CMK (cell line): Measurements from ENCODE around the gene CARMIL1.
A peak's percentile ranks its signal among the peaks of the same experiment; 100 is the strongest.

Source experiments
- DNase-seq: peaks from one replicate; pipeline ENCODE4 v3.0.0-alpha.2; 2010; ENCODE audit warnings: low read depth

Gene CARMIL1

DNA sequence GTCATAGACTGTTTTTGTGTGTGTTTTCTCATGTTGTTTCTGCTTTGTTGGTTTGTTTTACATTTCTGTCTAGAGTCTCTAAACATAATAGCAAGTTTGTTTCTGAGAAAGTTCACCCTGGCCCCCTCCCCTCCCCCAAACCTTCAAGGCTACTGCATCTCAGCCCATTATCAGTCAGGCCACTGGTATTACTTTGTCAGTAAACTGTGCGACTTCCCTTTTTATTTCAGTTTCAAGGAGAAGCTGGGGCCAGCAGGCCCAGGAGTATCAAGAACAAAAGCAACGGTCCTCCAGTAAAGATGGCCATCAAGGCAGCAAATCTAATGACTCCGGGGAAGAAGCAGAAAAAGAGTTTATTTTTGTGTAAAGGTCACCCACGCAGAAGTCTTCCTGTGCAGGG is 340.0 kb downstream of the CARMIL1 start:
- peak; percentile 49 for DNase-seq

DNA sequence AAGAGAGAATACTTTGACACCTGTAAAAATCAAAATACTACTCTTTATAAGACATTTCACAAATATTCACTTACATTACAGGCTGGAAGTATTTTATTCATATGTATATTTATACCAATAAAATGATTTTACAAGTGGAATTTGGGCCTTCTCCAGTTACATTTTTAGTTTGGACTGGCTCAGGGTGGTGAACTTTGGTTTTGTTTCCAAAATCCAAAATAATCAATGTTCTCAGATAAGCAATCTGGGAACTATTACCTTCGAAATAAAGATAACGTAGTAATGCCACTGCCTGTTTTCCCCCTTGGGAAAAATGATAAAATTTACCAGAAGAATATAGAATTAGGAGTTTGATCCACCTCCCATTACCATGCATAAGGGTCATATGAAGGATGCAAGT is 341.2 kb downstream of the CARMIL1 start:
- no peak for DNase-seq

DNA sequence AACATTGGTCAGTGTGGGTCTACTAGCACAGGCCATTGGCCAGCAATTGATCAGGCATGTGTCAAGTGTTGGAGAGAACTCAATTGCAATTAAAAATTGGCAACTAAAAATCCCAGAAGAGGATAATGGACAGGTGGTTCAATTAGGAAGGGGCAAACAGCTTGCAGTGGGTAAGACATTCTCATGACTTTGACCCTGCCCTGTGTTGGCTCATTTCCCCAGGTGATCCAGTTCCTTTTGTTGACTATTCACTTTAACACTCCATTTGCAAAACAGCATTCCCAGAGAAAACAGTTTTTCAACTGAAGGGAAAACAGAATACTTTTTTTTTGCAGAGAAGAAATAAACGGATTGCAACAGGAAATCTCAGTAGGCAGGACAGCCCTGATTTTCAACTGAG is 343.9 kb downstream of the CARMIL1 start:
- DNase-seq: no peak

DNA sequence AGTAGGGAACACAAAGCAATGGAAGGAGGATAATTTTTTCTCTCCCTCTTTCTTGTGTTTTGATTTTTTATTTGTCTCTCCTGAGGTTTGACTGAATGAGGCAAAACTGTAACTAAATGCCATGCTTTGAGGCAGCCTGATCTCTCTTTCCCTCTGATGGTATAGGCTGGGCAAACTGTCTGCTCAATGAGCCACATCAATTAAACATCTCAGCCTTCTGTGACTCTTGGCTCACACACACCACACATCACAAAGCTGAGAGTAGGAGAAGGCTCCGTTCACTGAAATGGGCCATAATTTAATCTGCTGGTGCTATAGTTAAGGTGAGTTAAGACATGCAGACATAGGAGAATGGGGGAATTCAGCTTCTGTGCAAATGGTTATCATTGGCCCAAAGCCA is 344.7 kb downstream of the CARMIL1 start:
- no peak for DNase-seq

DNA sequence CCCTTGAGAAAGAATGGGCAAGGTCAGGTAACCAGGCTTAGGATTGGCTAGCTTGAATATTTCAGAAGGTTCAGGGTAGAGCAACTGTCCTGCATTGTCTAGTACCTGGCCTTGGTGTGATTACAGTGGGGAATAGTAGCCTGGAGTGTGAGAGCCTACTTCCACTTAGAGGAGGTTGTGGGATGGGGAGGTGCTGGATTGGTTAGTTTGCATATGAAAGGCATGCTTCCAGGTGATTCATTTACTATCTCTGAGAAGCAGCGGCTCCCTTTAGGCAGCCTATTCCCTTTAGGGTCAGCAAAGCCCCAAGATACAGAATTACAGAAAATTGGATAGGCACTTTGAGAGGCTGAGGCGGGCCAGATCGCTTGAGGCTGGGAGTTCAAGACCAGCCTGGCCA is 347.8 kb downstream of the CARMIL1 start:
- no peak for DNase-seq

DNA sequence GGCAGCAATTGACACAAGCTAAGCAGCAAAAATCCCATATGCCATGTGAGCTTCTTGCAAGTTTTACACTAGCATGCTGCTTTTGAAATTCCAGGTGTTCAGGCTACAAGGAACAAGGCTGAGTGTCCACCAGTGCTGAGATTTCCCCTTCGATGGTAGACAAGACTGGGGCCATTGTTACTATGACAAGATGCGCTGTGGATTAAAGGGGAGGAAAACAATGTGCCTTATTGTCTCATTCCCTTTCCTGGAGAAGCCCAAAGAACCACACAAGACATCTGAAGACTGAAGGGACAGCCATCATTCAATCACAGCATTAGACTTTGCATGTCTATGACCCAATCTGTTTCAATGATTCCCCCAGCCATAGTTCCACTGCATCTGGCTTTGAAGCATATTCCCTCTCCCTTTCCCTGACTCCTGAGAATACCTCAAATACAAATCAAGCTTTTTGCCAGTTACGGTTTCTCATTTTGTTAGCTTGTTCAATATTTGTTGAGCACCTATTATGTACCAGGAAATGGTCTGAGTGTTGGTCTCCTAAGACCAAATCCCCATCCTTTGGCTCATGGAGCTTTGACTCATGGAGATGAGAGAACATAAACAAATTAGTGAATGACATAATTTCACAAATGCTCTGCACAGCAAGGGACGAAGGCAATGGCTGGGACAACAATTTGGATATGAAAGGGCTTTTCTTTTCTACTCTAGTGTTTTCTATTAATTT is 349.5 kb downstream of the CARMIL1 start:
- DNase-seq: no peak

DNA sequence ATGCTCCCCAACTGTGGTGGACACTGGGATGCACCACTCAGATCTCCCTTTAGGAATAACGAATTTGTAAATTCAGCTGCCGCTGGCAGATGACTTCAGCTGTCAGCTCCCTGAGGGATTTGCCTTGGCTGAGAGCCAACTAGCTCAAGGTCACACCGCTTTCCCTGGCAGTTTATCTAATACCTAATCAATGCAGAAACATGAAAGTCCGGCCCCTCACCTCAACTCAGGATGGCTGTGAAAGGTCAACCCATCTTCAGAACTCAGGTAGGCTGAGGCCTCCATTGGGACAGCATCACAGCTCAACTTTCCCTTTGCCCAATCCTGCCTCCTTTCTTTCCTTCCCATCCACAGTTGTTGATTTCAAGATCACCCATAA is 350.0 kb downstream of the CARMIL1 start:
- DNase-seq: no peak

DNA sequence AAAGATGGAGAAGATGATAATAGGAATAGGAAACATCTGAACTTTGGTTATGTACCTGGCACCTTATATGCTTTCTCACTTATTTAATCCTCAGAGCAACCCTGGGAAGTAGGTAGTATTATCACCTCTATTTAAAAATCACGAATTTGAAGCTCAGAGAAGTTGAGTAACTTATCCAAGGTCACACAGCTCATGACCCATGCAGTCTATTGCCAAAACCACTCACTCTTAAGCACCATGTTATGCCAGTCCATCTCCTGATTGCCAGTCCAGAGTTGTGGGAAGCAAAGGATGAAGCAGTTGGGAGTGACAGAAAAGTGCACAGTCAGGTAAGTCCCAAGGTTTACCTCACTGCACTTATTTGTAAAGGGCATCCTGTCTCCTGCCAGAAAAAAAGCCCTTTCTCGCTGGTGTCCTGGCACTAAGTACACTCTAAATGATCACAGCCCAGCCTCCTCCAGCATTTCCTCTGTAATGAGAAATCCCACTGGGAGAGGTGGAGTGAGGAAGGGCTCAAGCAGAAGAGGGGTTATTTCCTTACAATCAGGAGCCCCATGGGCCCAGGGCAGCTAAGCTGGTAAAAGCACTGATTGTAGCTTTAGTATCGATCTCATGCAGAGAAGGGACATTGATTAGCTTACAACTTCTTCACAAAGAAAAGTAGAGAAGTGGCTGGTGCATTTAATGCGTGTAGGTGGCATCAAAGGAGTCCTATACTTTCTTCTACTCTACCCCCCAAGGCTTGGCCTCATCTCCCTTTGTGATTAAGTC is 351.5 kb downstream of the CARMIL1 start:
- DNase-seq: no peak

DNA sequence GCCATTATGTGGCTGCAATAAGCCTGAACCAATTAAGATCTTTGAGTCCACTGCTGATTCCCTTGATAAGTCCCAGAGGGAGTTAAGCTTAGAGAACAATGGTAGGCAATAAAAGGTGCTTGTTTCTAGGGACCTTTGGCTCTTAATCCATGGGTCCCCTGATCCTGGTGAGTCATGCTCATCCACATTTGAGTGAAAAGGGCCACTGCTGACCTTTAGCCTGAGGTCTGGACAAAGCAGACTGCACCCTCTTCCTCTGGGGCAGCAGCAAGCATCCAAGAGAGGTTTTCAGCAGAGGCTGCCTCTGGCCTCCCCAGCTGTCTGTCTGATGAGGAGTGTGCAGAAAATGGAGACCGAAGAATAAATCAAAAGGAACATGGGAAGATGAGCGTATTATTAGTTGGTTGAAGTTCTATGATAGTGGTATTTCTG is 356.7 kb downstream of the CARMIL1 start:
- DNase-seq: no peak

DNA sequence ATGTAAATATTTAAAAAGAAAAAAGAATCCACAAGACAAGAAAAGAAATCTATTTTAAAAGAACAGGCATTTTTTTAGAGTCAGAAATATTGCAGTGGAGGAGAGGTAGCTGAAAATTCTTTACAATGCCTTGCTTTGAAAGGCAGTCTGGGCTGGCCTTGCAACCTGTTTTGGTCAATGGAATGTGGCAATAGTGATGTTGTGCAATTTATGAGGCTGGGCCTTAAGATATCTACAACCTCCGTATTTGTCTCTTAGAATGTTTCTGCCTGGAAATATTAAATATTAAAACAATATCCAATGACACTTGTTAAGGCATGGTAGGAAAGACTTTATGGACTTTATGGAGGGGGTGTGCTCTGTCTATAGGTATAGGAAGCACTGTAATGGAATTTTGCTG is 358.0 kb downstream of the CARMIL1 start:
- no peak for DNase-seq

DNA sequence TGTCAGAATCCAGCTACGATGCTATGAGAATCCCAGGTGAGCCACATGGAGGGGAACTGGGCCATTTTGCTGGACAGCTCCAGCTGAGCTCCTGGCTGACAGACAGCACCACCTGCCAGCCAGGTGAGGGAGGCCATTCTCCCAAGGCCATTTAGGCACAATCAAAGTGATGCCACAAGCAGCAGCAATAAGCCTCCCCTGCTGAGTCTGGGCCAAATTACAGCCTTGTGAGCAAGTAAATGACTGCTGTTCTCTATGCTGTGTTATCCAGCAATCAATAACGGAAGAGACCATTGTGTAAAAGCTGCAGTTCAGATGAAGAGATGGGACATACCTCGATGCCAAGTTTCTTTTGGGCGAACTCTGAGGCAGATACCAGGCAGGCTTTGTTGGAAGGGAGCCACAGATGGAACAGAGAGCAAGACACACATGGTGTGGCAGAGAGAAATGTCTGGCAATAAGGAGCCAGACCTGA is 358.8 kb downstream of the CARMIL1 start:
- no peak for DNase-seq

DNA sequence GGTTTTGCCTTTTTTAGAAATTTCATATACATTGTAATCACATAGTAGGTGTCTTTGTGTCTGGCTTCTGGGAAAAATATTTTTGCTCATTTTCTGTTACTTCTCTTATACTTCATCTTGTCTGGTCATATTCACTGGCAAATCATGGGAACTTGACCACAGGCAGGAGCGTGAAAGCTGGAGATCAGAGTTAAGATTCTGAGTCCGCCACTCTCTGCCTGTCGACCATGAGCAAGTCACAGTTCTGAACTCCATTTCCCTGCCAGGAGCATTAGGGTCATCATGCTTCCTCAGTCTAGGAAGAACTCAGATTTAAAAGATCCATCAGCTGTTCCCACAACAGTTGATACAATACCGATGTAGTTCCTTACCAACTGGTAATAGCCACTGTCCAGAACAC is 360.5 kb downstream of the CARMIL1 start:
- DNase-seq: peak; percentile 54

DNA sequence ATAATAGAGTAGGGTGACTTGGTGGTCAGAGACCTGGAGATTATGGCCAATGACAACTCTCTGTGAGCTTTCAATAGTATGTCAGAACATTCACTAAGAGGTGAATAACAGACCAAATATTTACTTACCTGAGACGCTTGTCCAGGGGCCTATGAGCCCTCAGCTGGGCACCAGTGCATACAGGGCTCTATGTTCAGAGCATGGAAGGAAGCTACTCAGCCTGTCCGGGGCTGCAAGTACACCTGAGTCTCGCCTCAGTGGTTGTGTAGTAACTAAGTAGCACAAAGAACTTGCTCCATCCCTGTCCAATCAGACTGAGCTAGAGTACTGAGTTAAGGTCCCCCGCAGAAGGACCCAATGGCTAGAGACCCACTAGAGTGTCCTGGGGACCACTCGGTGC is 361.3 kb downstream of the CARMIL1 start:
- no peak for DNase-seq

DNA sequence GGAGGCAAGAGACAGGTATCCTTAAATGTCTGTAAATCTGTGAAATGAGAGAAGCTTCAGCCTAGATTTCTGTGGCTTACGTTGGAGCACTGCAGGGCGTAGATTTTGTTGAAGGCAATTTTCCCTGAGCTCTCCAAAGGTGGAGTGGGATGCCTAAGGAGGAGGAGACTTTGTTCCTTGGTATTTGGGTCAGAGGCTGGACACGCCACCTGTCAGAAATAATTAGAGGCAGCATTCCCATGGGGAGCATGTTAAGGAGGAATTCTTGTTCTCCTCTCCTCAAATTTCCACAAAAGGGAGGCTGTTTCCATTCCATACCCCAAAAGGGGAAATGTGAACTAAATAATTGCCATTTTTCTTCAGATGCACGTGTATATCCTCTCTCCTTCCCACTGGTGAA is 361.7 kb downstream of the CARMIL1 start:
- DNase-seq: no peak

DNA sequence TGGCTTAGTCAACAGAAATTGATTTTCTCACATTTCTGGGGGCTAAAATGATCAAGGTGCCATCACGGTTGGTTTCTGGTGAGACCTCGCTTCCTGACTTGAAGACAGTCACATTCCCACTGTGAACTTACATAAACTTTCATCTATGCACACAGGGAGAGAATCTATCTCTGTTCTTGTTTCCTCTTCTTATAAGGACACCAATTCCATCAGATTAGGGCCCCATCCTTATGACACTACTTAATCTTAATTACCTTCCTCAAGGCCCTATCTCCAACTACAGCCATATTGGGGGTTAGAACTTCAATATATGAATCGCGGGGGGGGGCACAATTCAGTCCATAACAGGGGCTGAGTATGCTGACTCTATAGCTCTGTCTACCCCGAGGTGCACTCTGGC is 362.2 kb downstream of the CARMIL1 start:
- DNase-seq: peak; percentile 64

DNA sequence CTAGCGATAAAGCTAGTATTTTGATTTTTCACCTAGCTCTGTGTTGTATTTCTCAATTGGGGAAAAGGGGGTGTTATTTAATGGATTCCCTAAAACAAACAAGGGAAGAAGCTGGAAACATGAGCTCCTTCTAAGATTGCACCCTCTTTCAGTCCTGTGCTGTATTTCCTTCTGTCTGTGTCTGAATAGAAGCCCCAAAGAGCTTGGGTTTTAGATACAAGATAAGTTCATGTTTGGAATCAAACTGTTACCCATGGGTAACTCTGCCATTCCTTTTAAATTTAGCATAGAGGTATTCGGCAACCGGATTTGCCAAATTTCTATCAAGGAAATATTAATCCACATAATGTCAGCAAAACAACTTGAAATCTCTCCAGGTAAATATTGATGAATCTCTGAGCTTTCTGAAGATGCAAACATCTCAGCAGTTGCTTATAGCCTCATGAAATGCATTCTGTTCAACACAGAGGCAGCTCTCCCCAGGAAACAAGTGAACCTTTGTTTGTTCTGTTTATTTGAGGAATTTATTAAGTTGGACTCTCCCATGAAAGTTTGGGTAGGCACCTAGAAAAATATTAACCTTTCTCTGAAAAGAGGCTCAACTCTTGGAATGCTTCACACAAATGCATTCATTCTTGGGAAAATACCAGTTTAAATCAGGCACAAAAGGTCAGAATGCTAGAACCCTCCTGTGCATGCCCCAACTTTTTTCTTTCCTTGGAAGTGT is 362.9 kb downstream of the CARMIL1 start:
- DNase-seq: no peak

DNA sequence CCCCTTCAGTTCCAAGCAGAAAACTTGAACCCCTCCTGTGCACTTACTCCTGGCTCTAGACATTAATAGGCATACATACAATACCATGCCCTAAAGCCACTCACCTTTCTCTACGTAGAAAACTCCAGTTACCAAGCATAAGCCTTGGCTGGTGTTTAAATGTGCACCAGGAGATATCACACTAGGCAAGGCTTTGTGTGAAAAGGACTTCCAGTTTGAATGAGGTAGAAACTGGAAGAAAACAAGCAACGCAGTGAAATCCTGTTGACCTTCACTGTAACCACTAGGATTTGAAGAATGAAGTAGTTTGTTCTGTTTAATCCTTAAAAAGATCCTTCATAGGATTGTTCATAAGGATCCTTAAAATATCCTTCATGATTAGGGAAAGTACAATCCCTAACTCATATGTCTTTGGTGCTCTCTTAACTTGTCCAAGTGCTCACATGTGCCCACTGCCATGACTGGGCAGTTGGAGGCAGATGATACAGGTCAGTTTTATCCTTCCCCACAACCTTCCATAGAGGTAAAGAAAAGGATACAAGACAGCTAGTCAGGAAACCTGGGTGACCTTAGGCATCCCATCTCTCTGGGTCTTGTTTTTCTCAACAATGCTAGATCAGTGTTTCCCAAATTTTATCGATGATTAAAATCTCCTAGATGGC is 363.6 kb downstream of the CARMIL1 start:
- no peak for DNase-seq

DNA sequence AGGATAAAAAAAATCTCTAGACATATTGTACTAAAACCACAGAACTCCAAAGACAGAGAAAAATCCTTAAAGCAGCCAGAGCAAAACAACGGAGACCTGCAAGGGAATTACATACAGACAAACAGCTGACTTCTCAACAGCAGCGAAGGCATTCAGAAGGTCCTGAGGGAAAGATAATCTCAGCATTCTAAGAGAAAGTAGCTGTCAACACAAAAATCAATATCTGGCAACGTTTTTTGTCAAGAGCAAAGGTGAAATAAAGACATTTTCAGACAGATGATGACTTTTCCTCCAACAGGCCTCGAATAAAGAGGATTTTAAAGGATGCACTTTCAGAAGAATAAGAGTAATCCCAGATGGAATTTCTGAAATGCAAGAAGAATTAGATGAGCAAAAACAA is 366.7 kb downstream of the CARMIL1 start:
- no peak for DNase-seq

DNA sequence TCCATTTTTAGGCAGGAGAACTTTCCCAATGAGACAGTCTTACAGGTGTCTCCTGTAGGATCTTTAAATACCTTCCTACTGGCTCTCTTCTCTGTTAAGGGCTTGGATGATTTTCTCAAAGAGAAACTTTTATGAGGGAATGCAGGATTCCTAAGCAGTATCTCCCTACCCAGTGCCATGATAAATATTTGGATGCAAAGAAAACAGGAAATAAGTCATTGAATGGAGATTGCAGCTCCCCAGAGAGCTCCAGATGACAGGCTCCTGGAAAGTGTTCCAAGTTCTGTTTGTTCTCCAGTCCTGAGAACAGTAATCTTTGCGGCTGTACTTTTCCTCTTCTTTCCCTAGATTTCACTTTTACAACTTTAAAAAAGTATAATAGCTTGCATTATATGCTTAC is 370.4 kb downstream of the CARMIL1 start:
- no peak for DNase-seq

DNA sequence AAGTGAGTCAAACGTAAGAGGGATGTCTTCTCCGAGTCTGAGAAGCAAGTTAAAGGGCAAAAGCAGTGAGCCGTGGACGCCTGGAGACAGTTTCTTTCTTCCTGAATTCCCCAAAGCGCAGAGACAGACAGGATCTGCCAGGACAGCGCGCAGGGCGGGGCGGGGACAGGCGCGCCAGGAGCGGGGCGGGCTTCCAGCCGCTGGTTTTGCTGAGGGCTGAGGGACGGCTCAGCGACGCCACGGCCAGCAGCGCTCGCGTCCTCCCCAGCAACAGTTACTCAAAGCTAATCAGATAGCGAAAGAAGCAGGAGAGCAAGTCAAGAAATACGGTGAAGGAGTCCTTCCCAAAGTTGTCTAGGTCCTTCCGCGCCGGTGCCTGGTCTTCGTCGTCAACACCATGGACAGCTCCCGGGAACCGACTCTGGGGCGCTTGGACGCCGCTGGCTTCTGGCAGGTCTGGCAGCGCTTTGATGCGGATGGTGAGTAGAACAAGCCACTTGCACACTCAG is 372.9 kb downstream of the CARMIL1 start, which contains the start of gene SCGN:
TSS of gene SCGN (plus strand) at position 209 of the 509 bp plus-strand sequence. CDS start at position 398, 189 bp downstream.
- no peak for DNase-seq

DNA sequence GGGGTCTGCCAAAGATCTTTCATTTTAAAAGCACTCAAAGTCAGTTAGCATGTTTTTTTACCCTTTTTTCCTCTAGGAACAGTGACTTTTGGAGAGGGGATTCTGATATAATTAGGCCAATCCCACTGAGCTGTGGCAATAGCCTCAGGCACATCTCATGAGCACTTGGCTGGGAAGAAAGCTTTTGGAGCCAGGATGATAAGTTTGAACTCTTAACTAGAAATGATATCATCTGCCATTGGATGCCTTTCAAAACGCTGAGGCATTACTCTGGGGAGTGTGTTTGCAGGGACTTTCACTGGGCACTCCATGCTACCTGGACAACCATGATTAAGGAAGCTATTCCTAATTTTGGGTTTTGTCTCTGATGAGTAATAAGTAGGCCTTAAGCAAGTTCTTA is 376.5 kb downstream of the CARMIL1 start:
- no peak for DNase-seq
